ENCODE data around the gene LTF. TPM values are rescaled to one million over a fixed set of nuclear protein-coding genes. Genes with fewer than 3 reads are reported as not detected.

LTF gene
- total RNA-seq, 1 donor from 2014 or later: 14.3 TPM

DNA sequence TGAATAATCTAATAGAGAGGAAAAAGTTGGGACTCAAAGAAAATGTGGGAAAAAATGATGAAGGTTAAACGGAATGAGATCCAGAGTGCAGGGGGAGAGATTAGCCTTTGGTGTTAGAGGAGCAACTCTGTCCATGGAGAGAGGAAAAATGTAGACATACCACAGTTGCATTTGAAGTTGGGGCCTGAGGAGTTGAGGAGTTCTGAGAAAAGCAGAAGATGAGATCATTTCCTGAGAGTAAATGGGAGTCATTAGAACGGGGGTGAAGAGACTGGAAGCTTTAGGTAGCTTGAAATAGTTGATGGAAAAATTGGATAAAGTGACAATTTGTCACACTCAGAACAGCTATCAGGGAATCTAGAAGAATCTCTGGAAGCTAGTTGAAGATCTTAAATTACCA is 65.1 kb downstream of the LTF start:
- no peaks in the 10 kb centered on the region for H3K36me3 ChIP-seq
- no peak overlapping the region for H3K4me3 ChIP-seq
- H3K9me3 ChIP-seq: no peaks in the 10 kb centered on the region
- no peaks in the 10 kb centered on the region for H3K27me3 ChIP-seq
- no peak overlapping the region for H3K27ac ChIP-seq
- H3K4me1 ChIP-seq: peaks cover 45% of the 10 kb centered on the region
- TF ChIP-seq CTCF (IDR thresholded peaks at IDR 0.05): no peak
- intact Hi-C loops (cut with DNase I): no loop called here
- DNase-seq: no peak
- ATAC-seq: peak; percentile 13

GRCh38 chr3:46399098-46399497 is 65.6 kb downstream of the LTF start:
- Histone ChIP-seq H3K36me3 (no peaks in the 10 kb centered on the region), H3K27me3 (no peaks in the 10 kb centered on the region), H3K27ac (no peak overlapping the region), H3K4me3 (no peak overlapping the region), H3K4me1 (peaks cover 47% of the 10 kb centered on the region), H3K9me3 (no peaks in the 10 kb centered on the region)
- ATAC-seq (no peak), DNase-seq (no peak)
- intact Hi-C loops (cut with DNase I): no loop called here
- no peak for TF ChIP-seq CTCF (IDR thresholded peaks at IDR 0.05)

DNA sequence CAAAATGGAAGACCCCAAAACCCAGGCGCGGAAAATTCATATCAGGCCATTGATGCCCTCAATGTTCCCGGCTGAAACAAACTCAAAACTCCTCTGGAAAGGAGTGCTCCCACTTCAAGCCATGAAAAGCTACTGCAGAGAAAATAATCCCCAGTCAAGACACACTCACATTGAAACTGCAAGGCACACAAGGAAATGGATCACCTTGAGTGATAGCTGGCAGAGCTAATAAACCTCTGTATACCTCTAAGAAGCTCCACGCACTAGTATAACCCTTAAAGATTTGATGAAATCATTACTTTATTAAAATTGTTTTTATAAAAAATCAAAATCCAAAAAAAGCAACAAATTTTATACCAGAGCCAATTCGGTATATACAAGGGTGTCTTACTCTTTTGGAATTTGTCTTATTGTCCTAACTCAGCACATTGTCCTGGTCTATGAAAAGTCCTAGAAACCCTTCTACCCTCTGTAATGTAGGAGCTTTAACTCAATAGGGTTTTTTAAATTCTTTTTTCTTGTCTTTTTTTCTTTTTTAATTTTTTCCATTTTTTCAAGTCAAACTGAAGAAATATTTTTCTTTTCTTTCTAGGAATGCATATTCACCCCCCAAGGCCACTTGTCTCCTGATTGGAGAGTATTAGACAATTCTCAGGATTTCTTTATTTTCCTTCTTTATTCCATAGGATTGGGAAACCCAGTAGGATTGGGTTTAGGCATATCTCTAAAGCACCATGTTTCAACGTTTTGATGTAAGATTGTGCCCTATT is 66.3 kb downstream of the LTF start:
- no peak overlapping the region for H3K4me3 ChIP-seq
- no peaks in the 10 kb centered on the region for H3K9me3 ChIP-seq
- TF ChIP-seq CTCF (IDR thresholded peaks at IDR 0.05): no peak
- no peak overlapping the region for H3K27ac ChIP-seq
- DNase-seq (no peak), ATAC-seq (no peak)
- H3K36me3 ChIP-seq: no peaks in the 10 kb centered on the region
- intact Hi-C loops (cut with DNase I): no loop called here
- H3K27me3 ChIP-seq: no peaks in the 10 kb centered on the region
- peaks cover 53% of the 10 kb centered on the region for H3K4me1 ChIP-seq

- intact Hi-C loops (cut with DNase I): no loop called here
These were observed 67.6 kb downstream of the LTF start for GRCh38 chr3:46397111-46397510.

GRCh38 chr3:46395766-46396530 is 68.8 kb downstream of the LTF start:
- H3K27me3 ChIP-seq: no peaks in the 10 kb centered on the region
- H3K36me3 ChIP-seq: no peaks in the 10 kb centered on the region
- ATAC-seq (peak; percentile 59), DNase-seq (no peak)
- no peak overlapping the region for H3K4me3 ChIP-seq
- peak overlapping the region; percentile 65 for H3K27ac ChIP-seq
- H3K9me3 ChIP-seq: no peaks in the 10 kb centered on the region
- peaks cover 60% of the 10 kb centered on the region for H3K4me1 ChIP-seq
- intact Hi-C loops (cut with DNase I): no loop called here
- no peak for TF ChIP-seq CTCF (IDR thresholded peaks at IDR 0.05)

More at GRCh38 chr3:46397111-46397510, 67.6 kb downstream of the LTF start:
- ATAC-seq (no peak), DNase-seq (no peak)
- H3K36me3 ChIP-seq: no peaks in the 10 kb centered on the region
- H3K4me1 ChIP-seq: peaks cover 60% of the 10 kb centered on the region
- TF ChIP-seq CTCF (IDR thresholded peaks at IDR 0.05): no peak
- H3K27me3 ChIP-seq: no peaks in the 10 kb centered on the region
- H3K4me3 ChIP-seq: no peak overlapping the region
- H3K9me3 ChIP-seq: no peaks in the 10 kb centered on the region
- H3K27ac ChIP-seq: no peak overlapping the region
